CD1c-positive myeloid dendritic cell (primary cell): ENCODE measurements around the gene RHBDF1.
A peak's percentile ranks its signal among the peaks of the same experiment; 100 is the strongest.
"Not testable (repeated sequence)": the region's sequence is repeated elsewhere in the genome, so short reads cannot be mapped to it uniquely, and the experiment has no call there.

Source experiments
- DNase-seq: peaks from one replicate; pipeline ENCODE4 v3.0.0-alpha.2; 2016; ENCODE audit errors: extremely low spot score

The RHBDF1 gene

DNA sequence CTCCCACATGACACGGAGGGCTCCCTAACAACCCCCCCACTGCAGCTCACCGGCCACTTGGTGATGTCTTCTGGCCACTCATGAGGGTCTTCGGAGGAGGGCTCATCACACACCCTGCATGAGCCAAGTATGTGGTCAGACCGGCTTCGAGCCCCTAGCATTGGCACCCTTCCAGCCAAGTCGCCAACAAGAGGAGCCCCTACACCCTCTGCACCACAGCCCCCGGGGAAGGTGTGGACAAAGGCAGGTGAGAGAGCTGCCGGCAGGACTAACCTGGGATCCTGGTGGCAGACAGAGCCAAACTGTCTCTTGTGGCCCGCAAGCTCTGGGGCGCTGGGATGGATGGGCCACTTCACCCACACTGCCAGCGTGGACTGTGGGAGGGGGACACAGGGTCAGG is 12.3 kb downstream of the RHBDF1 start:
- DNase-seq = no peak

GRCh38 chr16:59440-60059 is 12.9 kb downstream of the RHBDF1 start:
- DNase-seq = no peak

- no peak for DNase-seq
Observed at GRCh38 chr16:58491-59439, 13.7 kb downstream of the RHBDF1 start.

DNA sequence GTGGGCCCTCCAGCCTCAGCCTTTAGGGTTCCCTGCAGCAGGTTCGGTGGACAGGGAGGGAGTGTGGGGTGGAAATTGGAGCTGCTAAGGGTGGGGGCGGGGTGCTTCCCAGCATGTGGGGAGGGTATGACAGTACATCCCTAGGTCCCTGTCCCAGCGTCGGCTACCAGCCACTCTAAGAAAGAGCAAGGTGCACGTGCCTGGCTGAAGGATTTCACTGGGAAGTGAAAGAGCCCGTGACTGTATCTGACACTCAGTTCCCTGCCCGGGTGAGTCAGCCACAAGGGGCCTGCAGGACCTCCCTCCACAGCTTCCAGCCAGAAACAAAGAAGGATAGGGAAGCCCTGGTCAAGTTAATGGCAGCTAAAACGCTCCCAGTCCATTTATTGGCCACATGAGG is 14.7 kb downstream of the RHBDF1 start:
- DNase-seq = peak; percentile 83

DNA sequence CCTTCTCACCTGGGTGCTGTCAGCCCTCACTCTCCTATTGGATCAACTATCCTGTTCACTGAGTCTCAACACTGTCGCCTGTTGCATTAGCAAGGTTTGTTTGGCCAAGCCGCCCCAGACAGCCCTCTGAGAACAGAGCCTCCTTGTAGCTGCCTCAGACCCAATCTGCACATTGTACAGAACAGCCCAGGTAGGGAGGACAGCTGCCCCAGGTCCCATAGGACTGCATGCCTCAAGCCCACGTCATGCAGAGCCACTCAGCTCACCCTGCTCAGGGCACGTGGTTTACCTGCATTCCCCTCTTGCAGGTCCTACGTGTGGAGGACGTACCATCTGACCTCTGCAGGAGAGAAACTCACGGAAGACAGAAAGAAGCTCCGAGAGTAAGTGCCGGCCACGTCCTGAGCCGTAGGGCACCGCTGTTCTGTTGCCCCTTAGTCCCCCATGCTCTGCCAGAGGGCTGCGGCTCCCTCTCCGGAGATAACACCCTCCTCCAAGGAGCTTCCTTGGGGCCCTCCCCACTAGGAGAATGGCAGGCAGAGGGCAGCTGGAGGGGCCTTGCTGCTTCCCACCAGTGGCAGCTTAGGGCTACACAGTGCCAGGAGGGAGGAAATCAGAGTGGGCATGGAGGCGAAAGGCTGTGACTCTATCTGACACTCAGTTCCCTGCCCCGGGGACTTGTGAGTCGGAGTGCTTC is 16.1 kb downstream of the RHBDF1 start:
- DNase-seq = no peak

- no peak for DNase-seq
Observed at GRCh38 chr16:55571-56136, 16.8 kb downstream of the RHBDF1 start.

GRCh38 chr16:54237-54581 is 18.2 kb downstream of the RHBDF1 start:
- DNase-seq = no peak

DNA sequence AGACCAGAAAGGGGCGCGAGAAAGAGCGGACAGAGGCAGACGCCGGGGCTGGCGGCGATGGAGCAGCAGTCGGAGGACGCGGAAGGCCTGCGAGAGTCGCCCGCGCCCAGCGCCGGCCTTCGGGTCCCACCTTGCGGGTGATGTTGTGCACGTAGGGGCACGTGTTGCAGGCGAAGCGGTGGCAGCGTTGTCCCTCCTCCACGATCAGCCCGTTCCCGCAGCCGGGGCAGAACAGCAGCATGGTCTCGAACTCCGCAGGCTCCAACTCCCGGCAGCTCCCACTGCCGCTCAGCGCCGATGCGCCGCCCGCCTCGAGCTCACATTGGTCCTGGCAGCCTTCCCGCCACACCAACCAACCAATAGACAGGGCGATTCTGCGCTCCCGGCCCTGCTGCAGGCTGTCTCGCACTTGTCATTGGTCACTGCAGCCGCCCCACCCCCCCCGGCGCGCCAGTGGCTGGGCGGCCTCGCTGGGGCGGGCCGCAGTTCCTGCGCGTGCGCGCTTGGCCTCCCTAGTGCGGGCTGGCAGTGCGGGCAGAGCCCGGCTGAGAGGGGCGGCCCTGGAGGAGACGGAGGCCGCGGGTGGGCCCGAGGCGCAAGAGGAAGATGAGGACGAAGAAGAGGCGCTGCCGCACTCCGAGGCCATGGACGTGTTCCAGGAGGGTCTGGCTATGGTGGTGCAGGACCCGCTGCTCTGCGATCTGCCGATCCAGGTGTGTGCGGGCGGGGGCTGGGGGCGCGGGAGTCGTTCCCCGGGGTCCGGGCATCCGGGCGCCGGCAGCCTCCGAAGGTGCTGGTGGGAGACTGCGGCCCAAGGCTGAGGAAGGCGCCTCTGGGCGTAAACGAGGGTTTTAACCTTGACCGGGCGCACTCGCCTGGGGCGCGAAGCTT is 18.8 kb downstream of the RHBDF1 start, which contains the start of the genes POLR3K and SNRNP25:
TSS of gene POLR3K (minus strand) at position 263 of the 891 bp plus-strand sequence. CDS start at position 241, 22 bp downstream.
TSS of gene SNRNP25 (plus strand) at position 483 of the 891 bp plus-strand sequence. CDS start at position 672, 189 bp downstream.
- DNase-seq = peak; percentile 98

GRCh38 chr16:50769-51591 is 21.5 kb downstream of the RHBDF1 start:
- DNase-seq = no peak

GRCh38 chr16:47234-47633 is 25.2 kb downstream of the RHBDF1 start:
- no peak for DNase-seq

DNA sequence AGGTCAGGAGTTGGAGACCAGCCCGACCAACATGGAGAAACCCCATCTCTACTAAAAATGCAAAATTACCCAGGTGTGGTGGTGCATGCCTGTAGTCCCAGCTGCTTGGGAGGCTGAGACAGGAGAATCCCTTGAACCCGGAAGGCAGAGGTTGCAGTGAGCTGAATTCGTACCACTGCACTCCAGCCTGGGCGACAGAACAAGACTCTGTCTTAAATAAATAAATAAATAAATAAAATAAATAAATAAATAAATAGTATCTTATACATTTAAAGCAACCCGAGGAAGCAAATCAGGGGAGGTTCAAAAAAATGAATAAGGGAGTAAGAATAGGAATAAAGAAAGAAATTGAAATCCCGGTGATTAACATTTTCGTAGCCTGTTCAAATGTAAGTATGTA is 25.9 kb downstream of the RHBDF1 start:
- DNase-seq = not testable (repeated sequence)

GRCh38 chr16:45454-45853 is 27.0 kb downstream of the RHBDF1 start:
- no peak for DNase-seq

GRCh38 chr16:44655-45054 is 27.8 kb downstream of the RHBDF1 start:
- no peak for DNase-seq

GRCh38 chr16:43294-43693 is 29.1 kb downstream of the RHBDF1 start:
- DNase-seq = no peak

GRCh38 chr16:42691-43090 is 29.7 kb downstream of the RHBDF1 start:
- no peak for DNase-seq

DNA sequence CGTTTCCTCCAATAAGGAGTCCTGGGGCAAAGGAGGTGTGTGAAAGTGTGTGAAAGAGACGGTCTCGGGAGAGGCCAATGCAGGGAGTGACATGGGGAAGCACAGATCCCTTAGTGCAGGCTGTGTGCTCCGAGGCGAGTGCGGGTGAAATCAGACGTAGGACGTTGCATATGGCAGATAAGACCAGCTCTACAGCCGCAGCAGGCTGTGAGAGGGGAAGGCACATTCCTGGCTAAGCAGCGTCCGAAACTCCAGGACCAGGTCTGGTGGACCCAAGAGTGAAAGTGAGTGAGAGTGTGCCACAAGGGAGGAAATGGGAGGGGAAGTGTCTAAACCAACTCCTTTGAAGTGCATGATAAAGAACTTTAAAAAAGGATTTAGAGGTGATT is 30.4 kb downstream of the RHBDF1 start:
- no peak for DNase-seq

GRCh38 chr16:41439-42068 is 30.9 kb downstream of the RHBDF1 start:
- DNase-seq = no peak

DNA sequence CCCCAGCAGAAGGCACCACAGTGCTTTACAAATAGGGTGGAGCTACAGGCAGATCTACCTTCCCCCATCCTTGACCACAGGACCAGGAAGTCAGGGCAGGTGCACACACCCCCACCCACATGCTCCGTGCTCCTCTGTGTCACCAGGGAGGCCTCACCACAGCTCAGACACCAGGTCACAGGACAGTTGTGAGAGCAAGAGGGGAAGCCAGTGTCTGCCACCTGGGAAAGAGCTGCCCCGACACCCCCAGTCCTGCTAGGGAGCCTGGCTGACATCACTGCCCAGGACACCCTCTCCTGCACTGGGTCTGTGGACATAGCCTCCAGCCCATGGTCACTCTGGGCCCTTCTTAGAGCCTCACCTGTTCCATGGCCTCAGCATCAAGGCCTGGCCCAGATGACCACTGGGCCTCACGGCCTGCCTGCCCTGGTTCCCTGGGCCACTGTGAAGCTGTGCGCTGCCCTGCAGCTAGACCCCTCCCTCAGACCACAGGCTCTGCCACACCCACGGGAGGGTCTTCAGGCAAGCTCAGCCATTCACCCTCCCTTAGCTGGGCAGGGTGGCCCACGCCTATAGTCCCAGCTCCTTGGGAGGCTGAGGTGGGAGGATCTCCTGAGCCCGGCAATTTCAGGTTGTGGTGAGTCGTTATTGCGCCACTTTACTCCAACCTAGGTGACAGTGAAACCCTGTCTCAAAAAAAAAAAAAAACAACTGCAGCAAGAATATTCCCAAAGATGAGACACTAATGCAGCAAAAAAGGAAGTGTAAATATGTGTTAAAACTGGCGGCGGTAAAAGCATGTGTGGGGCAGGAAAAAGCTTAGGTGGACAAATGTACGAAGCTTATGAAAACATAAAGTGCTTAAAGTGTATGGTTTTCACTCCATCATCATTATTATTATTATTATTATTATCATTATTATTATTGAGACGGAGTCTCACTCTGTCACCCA is 33.2 kb downstream of the RHBDF1 start:
- DNase-seq = peak; percentile 20
